Peyer's patch (tissue), 4 donors: Measurements from ENCODE around the gene RBM33.

Experiments
- CTCF ChIP-seq, 6 experiments: fragments of 450-650 bp in 4 of 6; fragments of 200-600 bp in 2 of 6; sonication (generic) in 1 of 6; IDR thresholded peaks; one replicate each; pipeline ENCODE4 v1.5.1; 2017 to 2019; ENCODE audit warnings: antibody characterized with exemption in 6 of 6, mild to moderate bottlenecking in 3 of 6, moderate library complexity in 1 of 6
- POLR2A ChIP-seq, 2 donors: fragments of 450-650 bp; IDR thresholded peaks; one replicate each; pipeline ENCODE4 v1.5.1; 2017; ENCODE audit warnings: antibody characterized with exemption in 2 of 2, mild to moderate bottlenecking in 2 of 2, moderate library complexity in 2 of 2

- no peak for TF ChIP-seq CTCF (IDR thresholded peaks at IDR 0.05)
- no peak for TF ChIP-seq POLR2A (IDR thresholded peaks at IDR 0.05)
These were observed 18.0 kb downstream of the RBM33 start for GRCh38 chr7:155662343-155663043.
